Retina (tissue), 1 donor: Measurements from ENCODE around the gene ZNF74.
A peak's percentile ranks its signal among the peaks of the same experiment; 100 is the strongest.
"Not testable (repeated sequence)": the region's sequence is repeated elsewhere in the genome, so short reads cannot be mapped to it uniquely, and the experiment has no call there.

ENCODE experiments used
- DNase-seq: peaks from one replicate; pipeline ENCODE4 v3.0.0-alpha.2; 2016

The ZNF74 gene

GRCh38 chr22:20393705-20394476, at the start of gene ZNF74:
Gene ZNF74 (plus strand): TSS chr22:20394151. CDS start chr22:20394629, 478 bp downstream.
- DNase-seq, result peak; percentile 96

- not testable (repeated sequence) for DNase-seq
These were observed 47.4 kb upstream of the ZNF74 start for GRCh38 chr22:20346553-20346952.

GRCh38 chr22:20352536-20352935, 41.4 kb upstream of the ZNF74 start:
- DNase-seq, result not testable (repeated sequence)

- DNase-seq, result no peak
These were observed 39.5 kb upstream of the ZNF74 start for GRCh38 chr22:20354238-20354975.

GRCh38 chr22:20355939-20356636, 37.9 kb upstream of the ZNF74 start:
- not testable (repeated sequence) for DNase-seq

GRCh38 chr22:20356906-20357305, 37.0 kb upstream of the ZNF74 start:
- not testable (repeated sequence) for DNase-seq

- DNase-seq, result not testable (repeated sequence)
These were observed 36.0 kb upstream of the ZNF74 start for GRCh38 chr22:20357967-20358366.

GRCh38 chr22:20358503-20359239, 35.3 kb upstream of the ZNF74 start:
- not testable (repeated sequence) for DNase-seq

- not testable (repeated sequence) for DNase-seq
These were observed 33.7 kb upstream of the ZNF74 start for GRCh38 chr22:20360261-20360660.

- DNase-seq, result not testable (repeated sequence)
These were observed 32.8 kb upstream of the ZNF74 start for GRCh38 chr22:20360866-20361751.

- not testable (repeated sequence) for DNase-seq
These were observed 32.2 kb upstream of the ZNF74 start for GRCh38 chr22:20361752-20362229.

GRCh38 chr22:20362403-20362802, 31.5 kb upstream of the ZNF74 start:
- not testable (repeated sequence) for DNase-seq

GRCh38 chr22:20364335-20365260, 29.4 kb upstream of the ZNF74 start:
- DNase-seq, result not testable (repeated sequence)

- not testable (repeated sequence) for DNase-seq
These were observed 27.1 kb upstream of the ZNF74 start for GRCh38 chr22:20366841-20367240.

GRCh38 chr22:20368875-20369274, 25.1 kb upstream of the ZNF74 start:
- DNase-seq, result not testable (repeated sequence)

GRCh38 chr22:20371687-20372086, 22.3 kb upstream of the ZNF74 start:
- not testable (repeated sequence) for DNase-seq

- DNase-seq, result peak; percentile 55
These were observed 21.5 kb upstream of the ZNF74 start for GRCh38 chr22:20372406-20372854.

GRCh38 chr22:20373195-20373706, 20.7 kb upstream of the ZNF74 start:
- DNase-seq, result peak; percentile 31

- not testable (repeated sequence) for DNase-seq
These were observed 19.8 kb upstream of the ZNF74 start for GRCh38 chr22:20374130-20374529.

- DNase-seq, result not testable (repeated sequence)
These were observed 17.7 kb upstream of the ZNF74 start for GRCh38 chr22:20376281-20376680.
